K562 (cell line): ENCODE results near the gene FAM219A. TPM values are rescaled to one million over a fixed set of nuclear protein-coding genes. Genes with fewer than 3 reads are reported as not detected.

ENCODE experiments used
- ARNT ChIP-seq, 2 experiments: fragments of 450-650 bp; IDR thresholded peaks; 2 replicates each; pipeline ENCODE4 v1.6.1; 2016; ENCODE audit warnings: mild to moderate bottlenecking in 1 of 2
- EGR1 ChIP-seq: fragments of 450-650 bp; conservative IDR thresholded peaks from 2 replicates; pipeline ENCODE4 v1.6.1; 2017; ENCODE audit warnings: mild to moderate bottlenecking
- ERF ChIP-seq: fragments of 450-650 bp; formaldehyde crosslinking; IDR thresholded peaks from 2 replicates; pipeline ENCODE4 v1.4.0; 2020; ENCODE audit warnings: mild to moderate bottlenecking, mixed read lengths
- GATAD2B ChIP-seq: fragments of 450-650 bp; IDR thresholded peaks from 2 replicates; pipeline ENCODE4 v1.6.1; 2017; ENCODE audit warnings: mild to moderate bottlenecking, borderline replicate concordance
- GMEB1 ChIP-seq: fragments of 250-450 bp; sonication (Bioruptor Pico); IDR thresholded peaks from 2 replicates; pipeline ENCODE4 v1.4.0; 2020; ENCODE audit warnings: mild to moderate bottlenecking
- HNRNPLL ChIP-seq: fragments of 200-400 bp; formaldehyde crosslinking; IDR thresholded peaks from 2 replicates; pipeline ENCODE4 v1.6.1; 2017; ENCODE audit warnings: low read length, low read depth, mild to moderate bottlenecking; ENCODE audit not compliant: poor library complexity, severe bottlenecking
- ILF3 ChIP-seq: fragments of 450-650 bp; IDR thresholded peaks from 2 replicates; pipeline ENCODE4 v1.6.1; 2018; ENCODE audit warnings: antibody characterized with exemption, mild to moderate bottlenecking, moderate library complexity, borderline replicate concordance
- MAX ChIP-seq: sonication (generic); formaldehyde crosslinking; IDR thresholded peaks from 2 replicates; pipeline ENCODE4 v1.9.0; 2022; ENCODE audit warnings: mild to moderate bottlenecking, missing genetic modification reagents
- NCOA6 ChIP-seq: fragments of 450-650 bp; IDR thresholded peaks from 2 replicates; pipeline ENCODE4 v1.6.1; 2017; ENCODE audit warnings: mild to moderate bottlenecking
- PHTF2 ChIP-seq: fragments of 250-450 bp; sonication (Bioruptor Pico); IDR thresholded peaks from 2 replicates; pipeline ENCODE4 v1.5.0; 2021; ENCODE audit warnings: mild to moderate bottlenecking
- PPARD ChIP-seq: fragments of 250-450 bp; sonication (Bioruptor Pico); IDR thresholded peaks from 2 replicates; pipeline ENCODE4 v1.8.0; 2022; ENCODE audit warnings: inconsistent platforms, mild to moderate bottlenecking, moderate library complexity
- SIN3A ChIP-seq, 2 experiments: fragments of 150-350 bp in 1 of 2; IDR thresholded peaks; 2 replicates each; pipeline ENCODE4 v1.6.1; 2011 to 2016; ENCODE audit warnings: borderline replicate concordance in 2 of 2, low read depth in 2 of 2, low read length in 2 of 2, mild to moderate bottlenecking in 2 of 2, moderate library complexity in 2 of 2; ENCODE audit not compliant: control insufficient read depth in 1 of 2
- SMAD4 ChIP-seq: fragments of 250-450 bp; sonication (Bioruptor Pico); conservative IDR thresholded peaks from 2 replicates; pipeline ENCODE4 v1.8.0; 2021; ENCODE audit warnings: inconsistent platforms, mild to moderate bottlenecking, moderate library complexity
- SMARCA5 ChIP-seq: fragments of 450-650 bp; IDR thresholded peaks from 2 replicates; pipeline ENCODE4 v1.6.1; 2016
- SMARCE1 ChIP-seq: fragments of 450-650 bp; IDR thresholded peaks from 2 replicates; pipeline ENCODE4 v1.7.1; 2016; ENCODE audit warnings: mild to moderate bottlenecking
- STAT5A ChIP-seq: IDR thresholded peaks from 2 replicates; pipeline ENCODE4 v1.6.1; 2012; ENCODE audit warnings: low read length, inconsistent platforms, borderline replicate concordance
- TAF15 ChIP-seq: fragments of 200-400 bp; formaldehyde crosslinking; IDR thresholded peaks from 2 replicates; pipeline ENCODE4 v1.6.1; 2017; ENCODE audit warnings: mild to moderate bottlenecking, low read depth, low read length, moderate library complexity
- ZBTB7A ChIP-seq: IDR thresholded peaks from 2 replicates; pipeline ENCODE4 v1.6.1; 2011; ENCODE audit warnings: low read depth, mild to moderate bottlenecking, low read length, moderate library complexity, borderline replicate concordance; ENCODE audit not compliant: control insufficient read depth
- ZNF407 ChIP-seq: fragments of 450-650 bp; IDR thresholded peaks from 2 replicates; pipeline ENCODE4 v1.6.1; 2016; ENCODE audit warnings: low read depth
- ZNF77 ChIP-seq: fragments of 250-450 bp; sonication (Bioruptor Pico); IDR thresholded peaks from 2 replicates; pipeline ENCODE4 v1.5.0; 2020
- polyA plus RNA-seq, 8 experiments: library from polyadenylated mRNA; depleted of rRNA in 4 of 8; stranded (reverse) in 5 of 8; unstranded in 3 of 8; fragments of >200 nt; fragmentation: Nextera tagmentation in 2 of 8; fragmentation: Illumina TruSeq in 1 of 8; extraction: Ambion mirVana in 2 of 8; extraction: Trizol in 1 of 8; gene quantifications; 2 replicates each; pipeline versions ENCODE4 v1.2.1 to v1.2.3, GENCODE V29; 2011 to 2014; ENCODE audit warnings: inconsistent platforms in 1 of 8, missing spikeins in 1 of 8
- total RNA-seq, 7 experiments: library from RNA; depleted of rRNA in 6 of 7; stranded (reverse); fragments of >200 nt in 6 of 7; fragmentation: Illumina TruSeq in 2 of 7; extraction: Trizol in 2 of 7; gene quantifications; 2 replicates each; pipeline versions ENCODE4 v1.2.1 to v1.2.3, GENCODE V29; 2011 to 2021; ENCODE audit warnings: low replicate concordance in 1 of 7

The FAM219A gene
- total and polyA plus RNA-seq, 9 of the 15 experiments (the other 6 are each of a cell fraction or from before 2014, with no cell fraction given): 0.63 to 8.6 (median 2.9) TPM

DNA sequence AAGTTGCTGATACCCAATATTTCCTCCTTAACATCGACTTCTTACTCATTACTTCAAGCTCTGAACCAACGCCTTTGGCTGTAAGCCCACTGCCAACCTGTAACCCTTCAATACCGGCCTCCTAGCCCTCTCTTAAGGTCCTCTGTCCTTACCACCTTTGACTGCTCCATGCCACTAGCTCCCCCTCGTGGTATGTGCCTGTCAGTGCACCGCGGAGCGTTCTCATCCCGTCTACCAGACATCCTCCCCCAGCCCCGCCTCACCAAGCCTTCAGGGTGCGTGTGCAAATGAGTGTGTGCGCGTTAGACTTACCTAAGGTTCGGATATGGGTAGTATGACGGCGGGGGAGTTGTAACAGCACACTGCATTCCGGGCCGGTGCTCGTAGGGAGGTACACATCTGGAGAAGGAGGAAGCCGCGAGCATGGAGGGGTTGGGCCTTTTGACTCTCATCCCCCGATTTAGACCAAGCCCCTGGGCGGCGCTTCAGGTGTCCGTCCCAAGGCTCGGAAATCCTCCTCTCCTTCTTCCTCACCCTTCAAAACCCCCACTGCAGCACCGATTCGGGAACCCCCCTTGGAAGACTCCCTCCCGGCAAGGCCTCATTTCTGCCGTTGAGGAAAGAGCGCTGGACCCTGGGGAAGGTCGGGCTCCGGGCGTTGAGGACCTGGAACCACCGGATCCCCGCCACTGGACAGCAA, 78.9 kb downstream of the FAM219A start (continued):
- TF ChIP-seq HNRNPLL (no peak), ILF3 (no peak), MAX (CRISPR knock-in tag) (peak; percentile 21; the same call in 1 of the 2 replicates), SMARCA5 (no peak), SIN3A (IDR thresholded peaks at IDR 0.05; ENCODE audit: borderline replicate concordance in 2 of 2, control insufficient read depth in 1 of 2, low read depth in 2 of 2, low read length in 2 of 2) (no peak), ERF (no peak), SMARCE1 (no peak), ZNF77 (no peak), EGR1 (no peak), TAF15 (no peak), STAT5A (no peak), PHTF2 (CRISPR knock-in tag) (no peak), SMAD4 (no peak), GMEB1 (CRISPR knock-in tag) (no peak), NCOA6 (no peak), ARNT (IDR thresholded peaks at IDR 0.05) (no peak), GATAD2B (no peak), PPARD (CRISPR knock-in tag) (no peak), ZBTB7A (no peak), ZNF407 (no peak)
